BJ (cell line): Measurements from ENCODE around the gene VPS8. TPM values are rescaled to one million over a fixed set of nuclear protein-coding genes. Genes with fewer than 3 reads are reported as not detected.

Source experiments
- CTCF ChIA-PET: fragments of 350-600 bp; formaldehyde crosslinking; extraction: SDS; loops from one replicate; lab custom pipeline; 2021; ENCODE audit warnings: antibody characterized with exemption, inconsistent platforms; lab: Yijun Ruan, JAX
- POLR2A ChIA-PET: fragments of 300-600 bp; sonication (Branson Sonifier 250); formaldehyde crosslinking; extraction: SDS; loops from one replicate; lab custom pipeline; 2021; ENCODE audit warnings: antibody characterized with exemption; lab: Charles Lee
- DNase-seq: peaks from one replicate; pipeline ENCODE4 v3.0.0-alpha.2; 2011; ENCODE audit warnings: low read depth
- H3K27me3 ChIP-seq: 2 replicates; pipeline ENCODE4 v1.6.0; 2011; ENCODE audit warnings: low read length; ENCODE audit not compliant: control insufficient read depth, insufficient read depth
- H3K36me3 ChIP-seq: 2 replicates; pipeline ENCODE4 v1.5.1; 2011; ENCODE audit warnings: low read length; ENCODE audit not compliant: control insufficient read depth, insufficient read depth
- H3K4me3 ChIP-seq: 2 replicates; pipeline ENCODE4 v1.5.1; 2011; ENCODE audit warnings: low read depth, mild to moderate bottlenecking, control low read depth, low read length
- polyA plus RNA-seq: library from polyadenylated mRNA; depleted of rRNA; stranded (reverse); fragments of >200 nt; gene quantifications from 2 replicates; pipeline ENCODE4 v1.2.3, GENCODE V29; 2011
- TF ChIP-seq, protein P1 (sequence below): IDR thresholded peaks from 2 replicates; pipeline ENCODE4 v1.5.1; 2011; ENCODE audit warnings: low read depth, mild to moderate bottlenecking, control low read depth, inconsistent platforms, low read length, moderate library complexity; ENCODE audit not compliant: insufficient read depth

VPS8 gene
- polyA plus RNA-seq, 1 experiment = 14.3 TPM

DNA sequence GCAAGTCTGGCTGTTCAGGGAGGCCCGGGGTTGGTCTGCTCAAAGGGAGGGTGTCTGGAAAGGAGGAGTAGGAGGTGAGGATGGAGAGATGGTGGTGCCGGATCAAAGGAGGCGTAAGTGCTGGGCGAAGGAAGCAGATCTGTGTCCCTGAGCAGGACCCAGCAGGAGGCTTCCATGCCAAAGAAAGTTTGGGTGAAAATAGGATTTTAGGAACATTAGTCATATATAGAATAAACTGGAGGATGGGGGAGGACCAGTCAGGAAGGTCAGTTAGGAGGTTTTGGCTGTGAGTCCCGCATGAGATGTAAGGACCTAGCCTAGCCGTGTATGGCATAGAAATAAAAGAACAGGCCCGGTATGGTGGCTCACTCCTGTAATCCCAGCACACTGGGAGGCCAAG is 28.6 kb upstream of the VPS8 start:
- TF ChIP-seq, protein P1, sequence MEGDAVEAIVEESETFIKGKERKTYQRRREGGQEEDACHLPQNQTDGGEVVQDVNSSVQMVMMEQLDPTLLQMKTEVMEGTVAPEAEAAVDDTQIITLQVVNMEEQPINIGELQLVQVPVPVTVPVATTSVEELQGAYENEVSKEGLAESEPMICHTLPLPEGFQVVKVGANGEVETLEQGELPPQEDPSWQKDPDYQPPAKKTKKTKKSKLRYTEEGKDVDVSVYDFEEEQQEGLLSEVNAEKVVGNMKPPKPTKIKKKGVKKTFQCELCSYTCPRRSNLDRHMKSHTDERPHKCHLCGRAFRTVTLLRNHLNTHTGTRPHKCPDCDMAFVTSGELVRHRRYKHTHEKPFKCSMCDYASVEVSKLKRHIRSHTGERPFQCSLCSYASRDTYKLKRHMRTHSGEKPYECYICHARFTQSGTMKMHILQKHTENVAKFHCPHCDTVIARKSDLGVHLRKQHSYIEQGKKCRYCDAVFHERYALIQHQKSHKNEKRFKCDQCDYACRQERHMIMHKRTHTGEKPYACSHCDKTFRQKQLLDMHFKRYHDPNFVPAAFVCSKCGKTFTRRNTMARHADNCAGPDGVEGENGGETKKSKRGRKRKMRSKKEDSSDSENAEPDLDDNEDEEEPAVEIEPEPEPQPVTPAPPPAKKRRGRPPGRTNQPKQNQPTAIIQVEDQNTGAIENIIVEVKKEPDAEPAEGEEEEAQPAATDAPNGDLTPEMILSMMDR = no peak
- H3K27me3 ChIP-seq = 0 out of 2 replicates have a peak, but pooled peaks cover 2% of the 10 kb centered on the region
- H3K4me3 ChIP-seq = no peak overlapping the region
- no peaks in the 10 kb centered on the region for H3K36me3 ChIP-seq
- DNase-seq = no peak
- ChIA-PET POLR2A (no interaction called here), CTCF (interaction anchor here (1.0 kb wide), 1 partner anchor 222 kb away, joined by 5 read pairs; the partner anchor contains the start of gene EPHB3)

DNA sequence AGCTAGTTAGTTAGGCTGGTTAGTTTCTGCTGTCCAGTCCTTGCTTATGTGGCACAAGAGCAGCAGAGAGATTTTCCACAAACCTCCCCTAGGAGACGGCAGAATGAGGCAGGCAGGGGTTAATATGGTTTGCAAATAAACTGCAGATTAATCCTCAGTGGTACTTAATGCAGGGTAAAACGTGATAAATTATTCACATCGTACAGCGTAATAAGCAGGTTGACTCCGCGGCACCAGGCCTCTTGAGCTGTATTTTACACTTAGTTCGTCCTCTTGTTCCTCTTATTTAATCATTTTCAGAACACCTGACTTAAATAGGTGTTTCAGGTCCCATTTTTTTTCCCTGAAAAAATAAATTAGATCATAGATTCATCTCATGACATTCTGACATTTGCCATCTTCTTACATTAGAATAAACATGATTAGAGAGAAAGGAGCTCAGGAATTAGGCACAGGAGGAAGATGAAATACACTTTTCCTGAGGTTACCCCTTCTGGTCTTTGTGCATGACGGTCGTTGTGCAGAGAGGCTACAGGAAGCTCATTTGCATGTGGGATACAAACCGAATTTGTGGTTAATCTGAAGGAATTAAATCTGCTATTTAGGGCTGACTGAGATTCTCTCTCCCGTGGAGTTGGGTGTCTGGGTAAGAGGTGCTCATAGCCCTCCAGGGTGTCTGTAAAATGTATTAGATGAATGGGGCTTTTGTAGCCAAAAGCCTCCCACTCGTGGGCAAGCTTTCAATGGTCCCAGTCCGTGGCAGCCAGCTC is 27.1 kb upstream of the VPS8 start:
- TF ChIP-seq, protein P1 = no peak
- DNase-seq = no peak
- H3K36me3 ChIP-seq = no peaks in the 10 kb centered on the region
- H3K4me3 ChIP-seq = no peak overlapping the region
- no peaks in the 10 kb centered on the region for H3K27me3 ChIP-seq
- ChIA-PET POLR2A (no interaction called here), CTCF (interaction anchor here (0.9 to 3.3 kb wide), 4 partner anchors 10 to 227 kb away, joined by 3 to 39 read pairs (median 3); no protein-coding TSS in a partner anchor)

DNA sequence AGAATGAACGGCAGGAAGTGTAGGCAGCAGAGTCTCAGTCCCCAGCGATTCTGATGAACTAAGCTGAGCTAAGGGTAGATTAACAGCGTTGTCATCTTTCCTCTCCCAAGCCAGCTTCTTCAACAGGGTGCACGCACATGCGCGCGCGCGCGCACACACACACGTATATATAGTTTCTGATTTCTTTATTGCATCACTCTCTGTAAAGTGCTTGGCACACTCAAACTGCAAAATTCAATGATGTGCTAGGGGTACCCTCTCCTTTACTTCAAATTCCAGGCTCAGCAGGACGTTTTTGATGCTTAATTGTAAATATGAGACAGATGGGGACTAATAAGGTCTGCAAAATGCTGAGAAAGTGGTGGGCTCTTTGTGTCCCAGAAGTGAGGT is 26.1 kb upstream of the VPS8 start:
- POLR2A ChIA-PET = interaction anchor here (1.1 kb wide), 1 partner anchor 224 kb away, joined by 5 read pairs; the partner anchor contains the start of gene EPHB3
- TF ChIP-seq, protein P1 = no peak
- DNase-seq = no peak
- H3K36me3 ChIP-seq = no peaks in the 10 kb centered on the region
- CTCF ChIA-PET = interaction anchor here (0.9 to 3.3 kb wide), 5 partner anchors 8 to 223 kb away, joined by 3 to 39 read pairs (median 3); no protein-coding TSS in a partner anchor
- H3K4me3 ChIP-seq = 0 out of 2 replicates have a peak overlapping the region, but pooled peaks have one; percentile 1
- no peaks in the 10 kb centered on the region for H3K27me3 ChIP-seq

DNA sequence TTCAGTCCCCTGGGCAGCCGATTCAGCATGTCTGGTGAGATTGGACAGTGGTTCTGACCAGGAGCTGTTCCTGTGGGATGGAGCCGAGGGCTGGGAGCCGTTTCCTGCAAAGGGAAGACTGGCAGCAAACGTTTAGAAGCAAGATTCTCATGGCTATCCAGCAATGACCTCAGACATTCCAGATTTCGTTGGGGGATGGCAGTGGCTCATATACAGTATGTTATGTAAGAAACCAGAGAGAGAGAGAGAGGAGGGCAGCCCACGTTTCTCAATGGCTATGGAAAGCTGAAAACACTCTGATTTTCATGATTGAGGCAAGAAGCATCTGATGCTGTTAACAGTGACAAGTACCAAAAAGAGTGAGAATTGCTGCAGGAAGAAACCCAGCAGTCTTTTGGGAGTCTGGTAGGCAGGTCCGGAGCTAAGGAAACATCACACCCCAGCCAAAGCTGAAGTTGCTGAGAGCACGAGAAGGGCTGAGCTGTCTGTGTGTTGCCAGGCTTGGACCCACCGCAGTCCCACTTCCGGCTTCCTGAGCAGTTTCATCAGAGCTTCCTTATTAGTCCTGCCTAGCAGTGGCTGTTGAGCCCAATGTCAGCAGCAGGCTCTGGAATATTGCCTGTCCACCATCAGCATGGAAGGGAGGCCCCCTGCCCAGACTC is 25.6 kb upstream of the VPS8 start:
- ChIA-PET CTCF (interaction anchor here (0.9 to 3.3 kb wide), 6 partner anchors 8 to 16 kb away, joined by 3 to 39 read pairs (median 4); no protein-coding TSS in a partner anchor), POLR2A (interaction anchor here (1.1 kb wide), 1 partner anchor 225 kb away, joined by 5 read pairs; the partner anchor contains the start of gene EPHB3)
- no peaks in the 10 kb centered on the region for H3K36me3 ChIP-seq
- TF ChIP-seq, protein P1 = no peak
- DNase-seq = peak; percentile 83
- H3K4me3 ChIP-seq = 0 out of 2 replicates have a peak overlapping the region, but pooled peaks have one; percentile 1
- no peaks in the 10 kb centered on the region for H3K27me3 ChIP-seq

DNA sequence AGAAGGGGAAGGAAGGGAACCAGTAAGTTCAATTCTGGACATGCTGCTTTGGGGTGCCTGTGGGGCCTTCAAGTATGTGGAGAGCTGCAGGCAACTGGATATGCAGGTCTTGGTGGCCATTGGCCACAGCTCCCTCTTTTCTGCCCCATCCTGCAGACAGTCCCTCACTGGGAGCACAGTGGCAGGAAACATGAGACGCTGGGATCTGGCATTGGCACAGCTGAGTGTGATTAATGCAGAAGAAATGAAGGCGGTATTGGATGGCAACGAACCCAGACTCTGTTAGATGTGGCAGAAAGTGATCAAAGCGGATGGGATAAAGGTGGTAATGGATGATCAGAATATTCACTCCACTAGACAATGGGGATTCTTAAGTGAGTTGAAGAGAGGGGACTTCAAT is 23.2 kb upstream of the VPS8 start:
- no peak for DNase-seq
- TF ChIP-seq, protein P1 = no peak
- ChIA-PET CTCF (interaction anchor here (0.8 to 4.5 kb wide), 4 partner anchors 10 to 19 kb away, joined by 4 to 32 read pairs (median 12); no protein-coding TSS in a partner anchor), POLR2A (no interaction called here)
- H3K27me3 ChIP-seq = no peaks in the 10 kb centered on the region
- H3K4me3 ChIP-seq = no peak overlapping the region
- H3K36me3 ChIP-seq = no peaks in the 10 kb centered on the region; the same call in 1 of the 2 replicates
